ENCODE results near the gene PTPRM.

Gene PTPRM

GRCh38 chr18:8299054-8299980 is 732.2 kb downstream of the PTPRM start:
- DNase-seq, result no peak

DNA sequence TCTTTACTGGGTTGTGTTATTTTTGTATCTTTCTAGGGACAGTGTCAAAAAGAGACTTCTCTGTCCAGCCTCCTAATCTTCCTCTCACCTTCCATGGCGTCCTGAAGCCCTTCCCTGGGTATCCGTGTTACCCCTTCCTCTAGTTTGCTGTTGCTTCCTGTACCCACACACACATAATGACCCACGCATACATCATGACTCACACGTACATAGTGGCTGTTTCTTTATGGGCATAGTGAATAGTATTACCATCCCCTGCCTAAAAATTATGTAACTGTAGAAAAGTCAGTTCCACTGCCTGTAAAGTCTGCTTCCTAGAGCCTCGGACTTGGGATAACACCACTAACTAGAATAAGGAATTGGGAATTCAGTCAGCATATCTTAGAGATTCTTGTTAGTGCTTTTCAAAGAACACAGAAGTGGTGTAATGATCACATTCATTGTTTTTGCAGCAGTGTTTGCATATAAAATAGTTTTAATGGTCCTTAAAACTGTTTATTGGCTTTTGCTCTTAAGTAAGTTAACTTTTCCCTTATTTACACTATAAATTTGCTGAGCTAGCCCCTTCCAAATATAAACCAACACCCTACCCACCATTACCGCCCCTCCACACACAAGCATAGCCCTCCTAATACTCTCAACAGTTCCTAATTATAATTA is 733.8 kb downstream of the PTPRM start:
- DNase-seq, result no peak

DNA sequence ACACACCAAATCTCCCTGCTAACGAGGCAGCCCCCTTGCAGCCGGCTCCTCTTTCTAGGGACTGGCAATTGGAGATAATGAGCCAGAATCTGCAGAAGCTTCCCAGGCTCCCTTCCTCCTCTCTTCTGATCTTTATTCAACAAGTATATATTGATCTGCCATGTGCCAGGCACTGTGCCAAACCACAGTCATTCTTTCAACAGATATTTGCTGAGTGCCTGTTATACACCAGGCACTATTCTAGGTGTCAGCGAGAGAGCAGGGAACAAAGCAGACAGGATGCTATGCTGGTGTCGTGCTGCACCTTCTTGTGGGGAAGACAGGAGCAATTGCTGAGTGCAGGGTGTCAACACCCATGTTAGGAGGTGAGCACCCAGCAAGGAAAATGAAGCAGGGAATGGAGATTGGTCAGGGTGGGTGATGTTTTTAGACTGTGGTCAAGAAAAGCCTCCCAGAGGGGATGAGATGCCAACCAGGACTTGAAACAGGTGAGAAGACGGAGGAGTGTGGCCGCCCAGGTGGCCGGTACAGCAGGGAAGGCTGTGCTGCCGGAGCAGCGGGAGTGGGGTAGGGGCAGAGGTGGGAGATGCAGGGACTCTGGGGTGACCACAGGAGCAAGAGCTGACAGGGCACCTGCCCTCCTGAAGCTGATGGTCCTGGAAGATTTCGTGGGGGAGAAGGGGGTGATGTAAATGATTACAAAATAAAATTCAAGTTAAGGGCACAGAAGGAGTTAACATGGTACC is 734.5 kb downstream of the PTPRM start:
- DNase-seq, result no peak

GRCh38 chr18:8303151-8303755 is 736.1 kb downstream of the PTPRM start:
- DNase-seq, result no peak

DNA sequence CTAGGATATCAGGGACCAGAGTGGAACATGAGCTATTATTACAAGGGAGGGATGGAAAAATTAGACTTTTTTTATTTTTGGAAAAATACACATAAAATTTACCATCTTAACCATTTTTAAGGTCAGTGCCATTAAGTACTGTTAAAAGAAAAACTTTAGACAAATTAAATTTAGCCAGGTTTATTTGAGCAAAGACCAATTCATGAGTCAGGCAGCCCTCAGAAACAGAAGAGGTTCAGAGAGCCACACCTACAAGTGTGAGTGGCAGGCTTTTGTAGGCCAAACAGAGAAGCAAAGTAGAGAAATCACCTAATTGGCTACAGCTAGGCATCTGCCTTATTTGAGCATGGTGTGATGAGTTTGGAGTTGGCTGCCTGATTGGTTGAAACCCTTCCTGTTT is 740.8 kb downstream of the PTPRM start:
- DNase-seq, result no peak

GRCh38 chr18:8313043-8313442 is 745.9 kb downstream of the PTPRM start:
- DNase-seq, result no peak

DNA sequence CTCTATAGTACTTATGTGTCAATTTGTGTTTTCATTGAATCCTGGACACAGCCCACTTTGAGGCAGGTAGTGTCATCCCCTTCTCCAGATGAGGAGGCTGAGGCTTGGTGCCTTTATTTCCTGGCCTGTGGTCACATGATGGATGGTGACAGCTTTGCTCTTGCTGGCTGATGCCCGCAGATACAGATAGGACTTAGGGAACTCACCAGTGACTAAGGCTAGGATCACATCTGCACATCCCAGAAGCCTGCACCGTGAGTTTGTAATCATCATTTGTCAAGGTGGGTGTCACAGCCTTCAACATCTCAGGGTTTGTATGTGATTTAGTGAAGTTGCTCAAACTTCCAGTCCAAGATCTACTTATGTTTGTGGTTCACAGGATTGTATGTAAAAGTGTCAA is 747.0 kb downstream of the PTPRM start:
- DNase-seq, result no peak

GRCh38 chr18:8319798-8320489 is 752.8 kb downstream of the PTPRM start:
- DNase-seq, result no peak

DNA sequence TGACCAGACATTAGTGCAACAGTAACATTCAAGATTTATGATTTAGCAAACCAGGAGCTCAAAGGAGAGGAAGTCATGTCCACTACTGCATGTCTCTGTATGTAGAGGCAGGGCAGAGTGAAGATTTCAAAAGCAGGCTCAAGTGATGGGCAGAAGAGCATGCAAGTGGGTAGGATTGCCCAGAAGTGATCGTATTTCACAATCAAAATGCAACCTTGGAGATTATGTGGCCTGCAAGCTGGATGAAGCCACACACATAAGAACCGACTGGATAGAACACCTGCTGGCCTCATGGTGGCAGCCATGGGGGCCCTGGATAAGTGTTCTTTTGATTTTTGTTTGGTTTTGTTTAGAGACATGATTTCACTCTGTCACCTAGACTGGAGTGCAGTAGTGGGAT is 755.4 kb downstream of the PTPRM start:
- DNase-seq, result no peak

- no peak for DNase-seq
These were observed 757.4 kb downstream of the PTPRM start for GRCh38 chr18:8324343-8325065.

GRCh38 chr18:8326763-8327394 is 759.8 kb downstream of the PTPRM start:
- no peak for DNase-seq

DNA sequence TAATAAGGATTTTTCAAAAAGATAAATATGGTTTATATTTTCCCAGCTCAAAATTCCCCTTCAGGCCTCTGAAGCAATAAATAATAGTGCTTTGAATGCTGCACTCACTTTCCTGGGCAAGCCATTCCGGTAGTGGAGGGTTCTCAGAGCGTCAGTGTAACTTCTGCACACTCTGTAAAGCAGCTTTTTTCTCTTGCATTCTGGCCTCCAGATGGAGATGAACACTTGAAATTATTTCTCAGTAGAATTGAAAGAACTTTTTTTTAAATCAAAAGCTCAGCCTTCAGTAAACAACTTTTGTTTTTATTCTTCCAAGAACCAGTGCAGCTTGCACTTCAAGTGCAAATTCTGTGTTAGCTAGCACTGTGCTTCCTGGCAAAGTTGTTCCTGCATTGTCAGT is 761.0 kb downstream of the PTPRM start:
- DNase-seq, result no peak

DNA sequence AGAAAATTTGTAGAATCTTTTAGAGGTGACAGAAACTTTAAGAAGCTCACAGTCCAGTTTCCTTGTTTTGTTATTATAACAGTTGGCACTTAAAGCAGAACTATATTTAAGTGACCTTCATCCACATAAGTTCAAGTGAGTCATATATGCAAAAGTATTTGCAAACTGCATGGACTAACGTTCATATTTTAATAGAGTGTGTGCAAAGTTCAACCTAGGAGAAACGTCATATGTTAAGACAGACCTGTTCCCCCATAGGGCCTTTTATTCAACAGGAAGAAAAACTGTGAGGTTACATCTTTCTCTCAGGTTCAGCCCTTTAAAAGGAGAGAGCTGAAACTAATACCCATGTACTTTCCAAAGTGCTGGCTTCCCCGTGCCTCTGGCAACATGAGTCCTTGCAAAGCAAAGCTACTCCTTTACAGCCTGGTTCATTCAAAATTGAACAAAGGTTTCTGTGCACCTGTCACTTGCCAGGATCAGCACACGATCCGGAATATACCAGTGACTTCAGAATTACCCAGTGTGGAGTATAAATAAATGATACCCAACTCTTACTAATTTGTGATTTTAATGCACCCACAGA is 762.2 kb downstream of the PTPRM start:
- DNase-seq, result no peak

- DNase-seq, result no peak
These were observed 763.5 kb downstream of the PTPRM start for GRCh38 chr18:8330575-8330974.

DNA sequence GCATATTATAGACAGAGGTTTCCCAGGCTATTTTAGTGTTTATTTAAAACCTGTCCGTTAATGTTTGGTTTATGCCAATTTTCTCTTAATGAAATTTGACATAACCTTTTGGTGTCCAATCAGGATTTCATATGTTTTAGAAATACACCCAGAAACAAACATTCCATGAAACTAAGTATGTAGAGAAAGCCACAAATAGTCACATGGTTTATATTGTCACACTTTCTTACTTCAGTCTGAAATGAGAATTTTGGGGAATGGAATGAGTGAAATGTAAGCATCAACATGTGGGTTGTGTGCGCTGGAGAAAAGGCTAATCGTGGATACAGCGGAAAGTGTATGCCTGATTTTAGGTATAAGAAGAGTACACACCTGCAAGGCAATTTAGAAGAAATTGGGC is 765.2 kb downstream of the PTPRM start:
- no peak for DNase-seq

DNA sequence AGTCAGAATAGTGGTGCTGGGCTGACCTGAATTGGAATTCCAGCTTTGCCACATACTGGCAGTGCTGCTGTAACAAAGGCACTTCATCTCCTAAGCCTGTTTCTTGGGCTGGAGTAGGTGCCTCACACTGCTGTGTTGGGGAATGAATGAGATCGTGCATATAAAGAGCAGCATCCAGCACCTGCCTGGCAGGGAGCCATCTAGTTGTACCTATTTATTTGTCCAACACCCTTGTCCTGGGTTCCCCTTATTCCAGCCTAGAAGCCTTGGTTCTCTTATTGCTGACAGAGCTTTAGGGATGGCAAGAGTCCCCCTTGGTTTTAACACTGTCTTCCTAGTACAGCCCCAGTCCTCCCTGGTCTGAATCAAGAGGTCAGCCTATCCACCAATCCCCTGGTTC is 766.8 kb downstream of the PTPRM start:
- DNase-seq, result no peak

DNA sequence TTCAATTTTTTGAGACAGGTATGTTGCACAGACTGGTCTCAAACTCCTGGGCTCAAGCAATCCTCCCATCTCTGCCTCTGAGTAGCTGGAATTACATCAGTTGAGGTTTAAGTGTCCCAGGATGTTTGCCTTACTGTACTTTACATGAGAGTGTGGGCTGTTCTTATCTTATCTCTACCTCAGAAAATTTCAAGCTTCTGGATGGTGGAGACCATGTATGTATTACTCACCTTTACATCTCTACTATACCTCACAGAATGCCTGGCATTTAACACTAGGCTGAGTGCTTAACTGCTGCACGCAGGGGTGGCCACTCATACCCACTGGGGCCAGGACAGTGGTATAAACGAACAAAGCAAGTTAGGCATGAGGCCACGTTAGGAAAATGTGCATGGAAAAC is 770.1 kb downstream of the PTPRM start:
- no peak for DNase-seq

DNA sequence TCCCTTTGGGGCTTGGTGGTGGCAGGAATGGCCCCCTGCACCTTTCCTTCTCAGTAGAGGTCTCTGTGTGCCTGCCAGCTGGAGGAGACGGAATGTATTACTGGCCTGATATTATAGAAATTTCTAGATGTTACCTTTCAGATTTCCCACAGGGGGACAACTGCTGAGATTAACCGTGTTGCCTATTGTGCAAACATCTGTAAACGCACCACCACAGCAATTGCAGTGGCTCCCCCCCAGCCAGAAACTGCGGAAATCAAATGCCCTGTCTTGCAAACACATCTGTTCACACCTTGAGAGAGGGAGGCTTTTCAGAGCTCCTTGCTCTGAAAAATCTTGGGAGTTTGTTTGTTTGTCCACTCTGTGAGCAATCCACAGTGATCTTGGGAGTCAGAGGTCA is 772.1 kb downstream of the PTPRM start:
- DNase-seq, result no peak

GRCh38 chr18:8339952-8340351 is 772.8 kb downstream of the PTPRM start:
- no peak for DNase-seq

- DNase-seq, result no peak
These were observed 774.5 kb downstream of the PTPRM start for GRCh38 chr18:8341481-8342230.

Measured in activated CD4-positive, alpha-beta T cell treated with anti-CD3 and anti-CD28 coated beads, Interleukin-2, Interleukin-6, amounts not matched to agents 100 ng/mL and 50 ng/mL, durations not matched to agents 16 hours and 8 hours (primary cell).